HG03064 (cell line): Measurements from ENCODE around the gene ZBTB3.
A peak's percentile ranks its signal among the peaks of the same experiment; 100 is the strongest.
"Not testable (repeated sequence)": the region's sequence is repeated elsewhere in the genome, so short reads cannot be mapped to it uniquely, and the experiment has no call there.

Experiments used
- ATAC-seq: cut with Tn5 transposase; IDR thresholded peaks from one replicate; pipeline ENCODE4 v1.9.1; 2021; ENCODE audit warnings: low read depth; ENCODE audit not compliant: unreplicated experiment

Gene ZBTB3

GRCh38 chr11:62757846-62758788 is 4.2 kb upstream of the ZBTB3 start:
- no peak for ATAC-seq

- ATAC-seq, result no peak
These were observed 1.2 kb upstream of the ZBTB3 start for GRCh38 chr11:62755086-62755615.

GRCh38 chr11:62752994-62753735 is 795 bp downstream of the ZBTB3 start:
- peak; percentile 5 for ATAC-seq

GRCh38 chr11:62752177-62752785 is 1.7 kb downstream of the ZBTB3 start:
- ATAC-seq, result no peak

- ATAC-seq, result not testable (repeated sequence)
These were observed 4.0 kb downstream of the ZBTB3 start for GRCh38 chr11:62749931-62750330.

- no peak for ATAC-seq
These were observed 6.3 kb downstream of the ZBTB3 start for GRCh38 chr11:62747475-62748160.

GRCh38 chr11:62737196-62737595 is 16.8 kb downstream of the ZBTB3 start:
- ATAC-seq, result no peak

- no peak for ATAC-seq
These were observed 21.1 kb downstream of the ZBTB3 start for GRCh38 chr11:62732830-62733229.

- not testable (repeated sequence) for ATAC-seq
These were observed 23.9 kb downstream of the ZBTB3 start for GRCh38 chr11:62730076-62730475.

- ATAC-seq, result peak; percentile 18
These were observed 25.6 kb downstream of the ZBTB3 start, which contains the start of gene TTC9C for GRCh38 chr11:62728171-62728988. Gene TTC9C, plus strand, starts transcription at chr11:62728486. Its CDS starts 363 bp downstream, at chr11:62728849.

GRCh38 chr11:62727872-62728170 is 26.1 kb downstream of the ZBTB3 start:
- peak; percentile 25 for ATAC-seq

- peak; percentile 69 for ATAC-seq
These were observed 26.6 kb downstream of the ZBTB3 start, which contains the start of gene HNRNPUL2 for GRCh38 chr11:62727165-62727871. Gene HNRNPUL2, minus strand, starts transcription at chr11:62727457. Its CDS starts 301 bp downstream, at chr11:62727156.

GRCh38 chr11:62726915-62727164 is 27.1 kb downstream of the ZBTB3 start:
- ATAC-seq, result no peak

- peak; percentile 3 for ATAC-seq
These were observed 27.6 kb downstream of the ZBTB3 start for GRCh38 chr11:62726156-62726914.

- no peak for ATAC-seq
These were observed 28.3 kb downstream of the ZBTB3 start for GRCh38 chr11:62725646-62726045.

GRCh38 chr11:62724171-62724570 is 29.8 kb downstream of the ZBTB3 start:
- no peak for ATAC-seq

- ATAC-seq, result no peak
These were observed 32.0 kb downstream of the ZBTB3 start for GRCh38 chr11:62721994-62722393.

- ATAC-seq, result no peak
These were observed 34.5 kb downstream of the ZBTB3 start for GRCh38 chr11:62719302-62719978.
